Measurements from ENCODE around the gene RBMS1. TPM values are rescaled to one million over a fixed set of nuclear protein-coding genes. Genes with fewer than 3 reads are reported as not detected.

Gene RBMS1
- total RNA-seq, 1 experiment from 2014 or later = 86.6 TPM

DNA sequence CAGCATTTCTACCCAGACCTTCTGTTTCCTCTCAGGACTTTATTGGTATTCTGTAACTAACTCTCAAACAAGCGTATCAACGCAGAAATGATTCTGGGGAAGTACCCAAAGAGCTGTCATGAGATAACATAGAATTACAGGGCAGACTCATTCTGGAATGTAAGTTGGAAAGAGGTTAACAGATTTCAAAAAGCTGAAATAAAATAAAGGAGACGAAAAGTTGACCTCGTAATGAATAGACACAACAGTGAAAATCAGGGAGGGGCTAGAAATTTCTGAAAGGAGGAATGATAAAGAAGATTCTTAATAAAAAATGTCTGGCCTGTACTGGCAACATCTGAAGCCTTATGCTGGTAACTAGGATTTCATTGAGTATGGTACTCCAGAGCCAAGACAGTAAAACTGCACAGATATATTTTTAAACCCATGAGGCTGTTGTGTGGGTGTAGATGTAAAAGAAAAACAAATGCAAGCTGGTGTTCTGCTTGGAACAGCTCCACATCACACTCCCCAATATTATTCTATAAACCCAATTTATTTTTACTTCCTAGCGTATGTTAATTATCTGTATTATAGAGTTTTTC, 23.9 kb downstream of the RBMS1 start:
- no peak for DNase-seq
- no peaks in the 10 kb centered on the region for H3K36me3 ChIP-seq

DNA sequence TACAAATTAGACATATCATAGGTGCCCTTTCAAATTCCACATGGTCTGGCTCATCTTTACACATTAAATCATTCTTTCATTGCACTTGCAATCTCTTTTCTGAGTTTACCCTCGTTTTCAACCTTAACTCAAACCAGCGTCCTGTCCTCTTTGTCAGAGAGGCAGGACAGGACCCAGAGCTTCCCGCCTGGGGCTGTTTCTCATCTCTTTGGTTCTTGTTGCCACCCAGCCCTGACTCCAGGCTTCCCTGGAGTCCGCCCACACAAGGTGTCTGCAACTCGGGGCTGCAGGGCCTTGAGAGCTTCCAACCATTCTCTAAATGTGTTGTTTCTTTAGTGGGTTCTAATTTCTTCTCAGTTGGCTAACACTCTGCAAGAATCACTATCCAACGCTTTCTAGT, 24.4 kb downstream of the RBMS1 start:
- H3K27me3 ChIP-seq = no peaks in the 10 kb centered on the region
- DNase-seq = no peak
- no peak overlapping the region for H3K27ac ChIP-seq
- no peaks in the 10 kb centered on the region for H3K36me3 ChIP-seq
- H3K9me3 ChIP-seq (replicated peaks) = no peaks in the 10 kb centered on the region
- peaks cover 17% of the 10 kb centered on the region for H3K4me1 ChIP-seq
- no peak overlapping the region for H3K4me3 ChIP-seq

More for the DNA sequence above, 23.9 kb downstream of the RBMS1 start:
- H3K27me3 ChIP-seq = no peaks in the 10 kb centered on the region
- H3K9me3 ChIP-seq (replicated peaks) = no peaks in the 10 kb centered on the region
- no peak overlapping the region for H3K4me3 ChIP-seq
- H3K4me1 ChIP-seq = peaks cover 22% of the 10 kb centered on the region
- H3K27ac ChIP-seq = no peak overlapping the region

- Histone ChIP-seq H3K36me3 (no peaks in the 10 kb centered on the region), H3K27ac (no peak overlapping the region), H3K27me3 (no peaks in the 10 kb centered on the region), H3K4me3 (no peak overlapping the region), H3K9me3 (replicated peaks) (no peaks in the 10 kb centered on the region), H3K4me1 (no peaks in the 10 kb centered on the region)
- DNase-seq = no peak
Observed at GRCh38 chr2:160467086-160467485, 26.5 kb downstream of the RBMS1 start.

DNA sequence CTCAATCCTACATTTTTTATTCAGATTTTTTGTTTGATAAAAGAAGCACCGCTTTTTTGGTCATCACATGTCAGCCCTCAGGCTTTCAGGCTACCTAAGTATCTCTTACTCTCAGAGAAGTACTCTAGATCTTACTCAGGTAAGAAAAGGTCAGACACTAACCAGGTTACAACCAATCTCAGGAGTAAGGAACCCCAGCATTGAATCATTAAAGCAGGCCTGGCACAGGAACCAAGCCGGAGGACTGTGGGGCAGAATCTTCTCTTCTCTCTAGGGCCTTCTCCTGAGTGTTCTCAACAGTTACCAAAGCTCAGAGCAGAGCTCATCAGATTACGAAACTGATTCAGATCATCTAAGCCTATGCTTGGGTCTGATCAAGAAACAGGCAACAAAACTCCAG, 28.2 kb downstream of the RBMS1 start:
- no peak overlapping the region for H3K4me3 ChIP-seq
- no peaks in the 10 kb centered on the region for H3K9me3 ChIP-seq (replicated peaks)
- H3K27ac ChIP-seq = no peak overlapping the region
- H3K36me3 ChIP-seq = no peaks in the 10 kb centered on the region
- H3K4me1 ChIP-seq = no peaks in the 10 kb centered on the region
- no peaks in the 10 kb centered on the region for H3K27me3 ChIP-seq
- no peak for DNase-seq

DNA sequence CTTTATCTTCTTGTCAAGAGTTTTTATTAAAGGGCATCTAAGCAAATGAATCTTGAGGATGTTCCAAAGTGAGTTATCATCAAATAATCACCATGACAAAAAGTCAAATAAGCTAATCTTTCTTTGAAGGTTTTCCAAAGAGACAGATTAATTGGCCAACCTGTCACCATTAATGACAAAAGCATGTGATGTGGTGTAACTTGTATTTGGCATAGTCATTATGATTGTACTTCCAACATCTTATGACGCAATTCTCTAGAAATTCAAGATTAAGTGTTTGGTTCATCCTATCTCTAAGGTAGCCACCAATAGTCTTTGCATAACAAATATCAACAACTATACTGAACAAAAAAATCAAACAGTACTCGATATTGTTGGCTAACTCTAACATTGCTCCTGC, 28.6 kb downstream of the RBMS1 start:
- H3K27ac ChIP-seq = no peak overlapping the region

GRCh38 chr2:160464017-160464416, 29.6 kb downstream of the RBMS1 start:
- no peak for DNase-seq
- H3K36me3 ChIP-seq = no peaks in the 10 kb centered on the region
- no peaks in the 10 kb centered on the region for H3K4me1 ChIP-seq
- H3K27me3 ChIP-seq = no peaks in the 10 kb centered on the region
- no peak overlapping the region for H3K4me3 ChIP-seq
- H3K27ac ChIP-seq = no peak overlapping the region
- H3K9me3 ChIP-seq (replicated peaks) = no peaks in the 10 kb centered on the region

More for the DNA sequence above, 28.6 kb downstream of the RBMS1 start:
- no peaks in the 10 kb centered on the region for H3K4me1 ChIP-seq
- H3K36me3 ChIP-seq = no peaks in the 10 kb centered on the region
- H3K9me3 ChIP-seq (replicated peaks) = no peaks in the 10 kb centered on the region
- H3K27me3 ChIP-seq = no peaks in the 10 kb centered on the region
- H3K4me3 ChIP-seq = no peak overlapping the region
- DNase-seq = no peak

- Histone ChIP-seq H3K4me3 (no peak overlapping the region), H3K4me1 (no peaks in the 10 kb centered on the region), H3K9me3 (replicated peaks) (no peaks in the 10 kb centered on the region), H3K27ac (no peak overlapping the region), H3K27me3 (no peaks in the 10 kb centered on the region), H3K36me3 (no peaks in the 10 kb centered on the region)
- DNase-seq = no peak
Observed at GRCh38 chr2:160463245-160463644, 30.4 kb downstream of the RBMS1 start.

DNA sequence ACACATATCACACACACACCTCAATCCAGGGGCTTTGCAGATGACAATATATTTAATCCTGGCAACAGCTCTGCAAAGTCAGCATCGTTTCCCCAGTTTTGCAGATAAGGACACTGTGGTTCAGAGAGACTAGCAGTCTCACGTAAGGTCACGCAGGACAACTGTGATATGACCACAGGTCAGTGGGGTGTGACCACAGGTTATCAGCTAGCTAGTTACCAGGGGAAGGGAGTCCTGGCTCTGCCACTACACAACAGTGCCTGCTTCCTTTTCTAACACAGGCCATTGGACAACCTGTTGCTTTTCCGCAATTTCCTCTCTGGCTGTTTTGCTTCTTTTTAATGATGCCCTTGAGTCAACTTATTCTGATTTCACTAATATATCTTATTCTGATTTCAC, 33.3 kb downstream of the RBMS1 start:
- no peaks in the 10 kb centered on the region for H3K27me3 ChIP-seq
- no peaks in the 10 kb centered on the region for H3K4me1 ChIP-seq
- no peak overlapping the region for H3K4me3 ChIP-seq
- DNase-seq = no peak
- H3K9me3 ChIP-seq (replicated peaks) = no peaks in the 10 kb centered on the region
- H3K36me3 ChIP-seq = no peaks in the 10 kb centered on the region
- H3K27ac ChIP-seq = no peak overlapping the region

GRCh38 chr2:160459538-160460332, 33.9 kb downstream of the RBMS1 start:
- no peak for DNase-seq
- Histone ChIP-seq H3K4me1 (no peaks in the 10 kb centered on the region), H3K4me3 (no peak overlapping the region), H3K9me3 (replicated peaks) (no peaks in the 10 kb centered on the region), H3K27me3 (no peaks in the 10 kb centered on the region), H3K36me3 (no peaks in the 10 kb centered on the region), H3K27ac (no peak overlapping the region)

DNA sequence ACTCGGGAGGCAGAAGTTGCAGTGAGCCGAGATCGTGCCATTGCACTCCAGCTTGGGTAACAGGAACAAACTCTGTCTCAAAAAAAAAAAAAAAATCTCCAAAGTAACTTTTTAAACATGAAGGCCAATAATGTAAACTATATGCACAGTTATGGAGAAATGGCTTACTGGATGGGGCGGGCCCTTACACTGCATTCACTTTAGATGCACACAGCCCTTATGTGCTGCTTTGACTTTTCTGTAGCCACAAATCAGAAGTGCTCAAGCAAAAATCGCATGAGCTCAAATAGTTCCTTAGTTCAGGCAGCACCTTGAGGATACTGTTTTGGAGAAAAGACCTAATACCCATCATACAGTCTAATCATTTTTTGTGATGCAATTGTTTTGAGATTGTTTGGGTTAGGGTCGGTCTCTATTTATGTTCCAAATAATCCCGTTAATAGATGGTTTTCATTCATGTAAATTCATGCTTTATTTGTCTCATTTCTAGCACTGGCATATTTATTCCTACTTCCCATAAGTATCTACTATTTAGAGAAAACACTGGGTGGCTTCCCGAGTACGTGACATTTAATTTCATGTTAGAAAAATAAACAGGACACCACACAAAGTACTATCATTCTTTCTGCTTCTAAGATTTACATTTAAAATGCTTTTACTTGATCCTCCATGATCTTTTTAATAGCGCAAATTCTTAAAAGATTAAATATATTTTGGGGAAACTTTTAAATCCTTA, 34.7 kb downstream of the RBMS1 start:
- DNase-seq = no peak
- no peaks in the 10 kb centered on the region for H3K36me3 ChIP-seq
- H3K27me3 ChIP-seq = no peaks in the 10 kb centered on the region
- H3K9me3 ChIP-seq (replicated peaks) = no peaks in the 10 kb centered on the region
- no peaks in the 10 kb centered on the region for H3K4me1 ChIP-seq
- H3K4me3 ChIP-seq = no peak overlapping the region
- no peak overlapping the region for H3K27ac ChIP-seq

- no peak for DNase-seq
- Histone ChIP-seq H3K4me3 (no peak overlapping the region), H3K27me3 (no peaks in the 10 kb centered on the region), H3K9me3 (replicated peaks) (no peaks in the 10 kb centered on the region; the same call in 1 of the 2 replicates), H3K27ac (no peak overlapping the region), H3K36me3 (no peaks in the 10 kb centered on the region), H3K4me1 (no peaks in the 10 kb centered on the region)
Observed at GRCh38 chr2:160457588-160457987, 36.0 kb downstream of the RBMS1 start.

DNA sequence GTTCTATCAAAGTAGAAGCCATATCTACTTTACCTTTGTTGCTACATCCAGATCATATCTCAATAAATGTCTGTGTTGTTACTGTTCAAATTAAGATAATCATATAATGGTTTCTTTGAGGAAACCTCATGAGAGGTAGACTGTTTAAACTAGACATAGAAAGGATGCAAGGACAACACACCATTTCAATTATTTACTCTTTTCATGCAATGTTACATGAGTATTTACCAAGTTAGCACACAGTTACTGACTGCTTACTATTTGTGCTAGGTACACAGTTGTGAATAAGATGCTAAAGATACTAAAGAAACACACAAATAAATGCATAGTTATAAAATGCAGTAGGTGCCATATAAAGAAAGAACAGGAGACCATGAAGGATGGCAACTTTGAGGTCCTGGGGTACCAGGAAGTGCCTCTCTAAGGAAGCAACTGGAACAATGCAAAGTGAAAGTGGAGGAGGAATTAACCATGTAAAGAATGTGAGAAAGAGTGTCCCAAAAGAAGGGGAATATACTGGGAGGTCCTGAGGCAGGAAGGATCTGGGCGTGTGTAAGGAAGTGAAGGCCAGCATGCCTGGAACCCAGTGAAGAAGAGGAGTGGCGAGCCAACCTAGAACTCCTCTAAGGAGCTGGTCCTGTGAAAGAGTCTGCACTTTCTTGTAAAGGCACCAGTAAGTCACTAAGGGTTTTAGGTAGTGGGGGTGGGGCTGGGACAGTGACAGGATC, 39.4 kb downstream of the RBMS1 start:
- Histone ChIP-seq H3K27ac (no peak overlapping the region), H3K27me3 (no peaks in the 10 kb centered on the region), H3K4me1 (no peaks in the 10 kb centered on the region)

GRCh38 chr2:160453111-160453820, 40.3 kb downstream of the RBMS1 start:
- Histone ChIP-seq H3K9me3 (replicated peaks) (no peaks in the 10 kb centered on the region; the same call in 1 of the 2 replicates), H3K36me3 (peaks cover 2% of the 10 kb centered on the region; the same call in 1 of the 2 replicates), H3K4me3 (no peak overlapping the region), H3K4me1 (no peaks in the 10 kb centered on the region), H3K27ac (no peak overlapping the region), H3K27me3 (no peaks in the 10 kb centered on the region)
- no peak for DNase-seq

More for the DNA sequence above, 39.4 kb downstream of the RBMS1 start:
- H3K36me3 ChIP-seq = peaks cover 2% of the 10 kb centered on the region; the same call in 1 of the 2 replicates
- no peaks in the 10 kb centered on the region; the same call in 1 of the 2 replicates for H3K9me3 ChIP-seq (replicated peaks)
- DNase-seq = no peak
- H3K4me3 ChIP-seq = no peak overlapping the region

DNA sequence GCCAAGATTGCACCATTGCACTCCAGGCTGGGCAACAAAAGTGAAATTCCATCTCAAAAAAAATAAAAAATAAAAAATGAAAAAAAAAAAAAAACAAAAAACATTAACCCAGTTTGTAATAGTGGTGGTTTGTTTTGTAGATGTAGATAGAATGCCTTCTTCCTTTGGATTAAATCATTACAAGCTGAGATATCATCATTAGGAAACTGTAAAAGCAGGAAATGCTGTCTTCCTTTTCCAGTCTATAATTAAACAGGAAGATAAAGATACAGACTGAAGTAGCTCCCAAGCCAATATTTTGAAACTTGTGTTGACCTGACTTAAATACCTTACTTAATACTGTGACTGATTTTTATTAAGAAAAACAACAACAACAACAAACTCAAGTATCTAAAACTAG, 43.1 kb downstream of the RBMS1 start:
- Histone ChIP-seq H3K36me3 (peaks cover 2% of the 10 kb centered on the region; the same call in 1 of the 2 replicates), H3K4me1 (no peaks in the 10 kb centered on the region), H3K9me3 (replicated peaks) (no peaks in the 10 kb centered on the region; the same call in 1 of the 2 replicates), H3K27me3 (no peaks in the 10 kb centered on the region), H3K4me3 (no peak overlapping the region), H3K27ac (no peak overlapping the region)
- DNase-seq = no peak
